ENCODE results near the gene WDFY4. TPM values are rescaled to one million over a fixed set of nuclear protein-coding genes. Genes with fewer than 3 reads are reported as not detected.

The WDFY4 gene
- total and polyA plus RNA-seq, 2 of the 4 experiments (the other 2 are of a cell fraction), result not detected

DNA sequence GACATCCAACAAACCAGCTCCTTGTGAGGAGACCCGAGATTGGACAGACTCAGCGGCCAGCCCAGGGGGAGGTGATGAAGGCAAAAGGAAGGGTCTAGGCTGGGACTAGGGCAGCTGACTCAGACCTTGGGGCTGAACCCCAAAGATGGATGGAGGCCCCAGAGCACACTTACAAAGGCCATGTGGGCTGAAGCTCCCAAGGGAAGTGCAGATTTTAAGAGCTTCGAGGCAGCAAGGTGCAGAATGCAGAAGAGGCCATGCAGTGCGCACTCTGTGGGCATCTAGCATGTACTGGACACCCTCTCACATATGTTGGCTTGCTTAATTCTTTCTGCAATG lies 11.8 kb downstream of the WDFY4 start (continued):
- TF ChIP-seq, protein P1, sequence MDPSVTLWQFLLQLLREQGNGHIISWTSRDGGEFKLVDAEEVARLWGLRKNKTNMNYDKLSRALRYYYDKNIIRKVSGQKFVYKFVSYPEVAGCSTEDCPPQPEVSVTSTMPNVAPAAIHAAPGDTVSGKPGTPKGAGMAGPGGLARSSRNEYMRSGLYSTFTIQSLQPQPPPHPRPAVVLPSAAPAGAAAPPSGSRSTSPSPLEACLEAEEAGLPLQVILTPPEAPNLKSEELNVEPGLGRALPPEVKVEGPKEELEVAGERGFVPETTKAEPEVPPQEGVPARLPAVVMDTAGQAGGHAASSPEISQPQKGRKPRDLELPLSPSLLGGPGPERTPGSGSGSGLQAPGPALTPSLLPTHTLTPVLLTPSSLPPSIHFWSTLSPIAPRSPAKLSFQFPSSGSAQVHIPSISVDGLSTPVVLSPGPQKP (IDR thresholded peaks at IDR 0.05; ENCODE audit: borderline replicate concordance, low read depth, low read length), result no peak

DNA sequence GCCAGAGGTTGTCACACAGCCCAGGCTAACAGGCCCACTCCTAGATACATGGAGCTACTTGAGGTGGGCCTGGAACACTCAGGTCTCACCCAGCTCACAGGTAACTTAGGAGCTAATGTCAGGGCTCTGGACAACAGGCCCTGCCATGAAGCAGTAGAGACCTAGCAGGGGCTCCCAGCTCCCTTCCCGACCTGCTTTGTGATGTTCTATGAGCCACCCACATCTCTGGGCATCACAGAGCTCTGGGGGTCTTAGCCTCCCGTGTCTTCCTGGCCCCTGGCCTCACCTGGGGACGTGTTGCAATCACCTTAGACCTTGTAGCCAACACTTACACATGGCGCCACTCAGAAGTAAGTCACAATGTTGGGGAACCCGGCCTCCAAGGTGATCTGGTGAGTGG lies 12.4 kb downstream of the WDFY4 start:
- CTCF ChIA-PET, result no interaction called here
- no peak overlapping the region for H3K23ac ChIP-seq (ENCODE audit: low read depth, low read length)
- TF ChIP-seq MAFK (IDR thresholded peaks at IDR 0.05; ENCODE audit: low read depth, low read length) (no peak), BHLHE40 (IDR thresholded peaks at IDR 0.05; ENCODE audit: low read depth, low read length) (no peak), MXI1 (IDR thresholded peaks at IDR 0.05; ENCODE audit: borderline replicate concordance, low read depth, low read length) (no peak), SMC3 (IDR thresholded peaks at IDR 0.05; ENCODE audit: low read depth, low read length) (no peak), CEBPB (IDR thresholded peaks at IDR 0.05; ENCODE audit: low read depth, low read length) (no peak), POLR2A (IDR thresholded peaks at IDR 0.05; ENCODE audit: low read depth, low read length) (no peak), RFX5 (IDR thresholded peaks at IDR 0.05; ENCODE audit: low read depth, low read length) (no peak), NFE2L2 (IDR thresholded peaks at IDR 0.05; ENCODE audit: low read depth, low read length) (no peak), RAD21 (IDR thresholded peaks at IDR 0.05; ENCODE audit: low read length) (no peak), MAZ (IDR thresholded peaks at IDR 0.05; ENCODE audit: borderline replicate concordance, low read depth, low read length) (no peak)
- TF ChIP-seq, protein P2, sequence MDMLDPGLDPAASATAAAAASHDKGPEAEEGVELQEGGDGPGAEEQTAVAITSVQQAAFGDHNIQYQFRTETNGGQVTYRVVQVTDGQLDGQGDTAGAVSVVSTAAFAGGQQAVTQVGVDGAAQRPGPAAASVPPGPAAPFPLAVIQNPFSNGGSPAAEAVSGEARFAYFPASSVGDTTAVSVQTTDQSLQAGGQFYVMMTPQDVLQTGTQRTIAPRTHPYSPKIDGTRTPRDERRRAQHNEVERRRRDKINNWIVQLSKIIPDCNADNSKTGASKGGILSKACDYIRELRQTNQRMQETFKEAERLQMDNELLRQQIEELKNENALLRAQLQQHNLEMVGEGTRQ (IDR thresholded peaks at IDR 0.05; ENCODE audit: low read depth, low read length), result no peak
- TF ChIP-seq, protein P1 (IDR thresholded peaks at IDR 0.05; ENCODE audit: borderline replicate concordance, low read depth, low read length), result no peak
- TF ChIP-seq, protein P3, sequence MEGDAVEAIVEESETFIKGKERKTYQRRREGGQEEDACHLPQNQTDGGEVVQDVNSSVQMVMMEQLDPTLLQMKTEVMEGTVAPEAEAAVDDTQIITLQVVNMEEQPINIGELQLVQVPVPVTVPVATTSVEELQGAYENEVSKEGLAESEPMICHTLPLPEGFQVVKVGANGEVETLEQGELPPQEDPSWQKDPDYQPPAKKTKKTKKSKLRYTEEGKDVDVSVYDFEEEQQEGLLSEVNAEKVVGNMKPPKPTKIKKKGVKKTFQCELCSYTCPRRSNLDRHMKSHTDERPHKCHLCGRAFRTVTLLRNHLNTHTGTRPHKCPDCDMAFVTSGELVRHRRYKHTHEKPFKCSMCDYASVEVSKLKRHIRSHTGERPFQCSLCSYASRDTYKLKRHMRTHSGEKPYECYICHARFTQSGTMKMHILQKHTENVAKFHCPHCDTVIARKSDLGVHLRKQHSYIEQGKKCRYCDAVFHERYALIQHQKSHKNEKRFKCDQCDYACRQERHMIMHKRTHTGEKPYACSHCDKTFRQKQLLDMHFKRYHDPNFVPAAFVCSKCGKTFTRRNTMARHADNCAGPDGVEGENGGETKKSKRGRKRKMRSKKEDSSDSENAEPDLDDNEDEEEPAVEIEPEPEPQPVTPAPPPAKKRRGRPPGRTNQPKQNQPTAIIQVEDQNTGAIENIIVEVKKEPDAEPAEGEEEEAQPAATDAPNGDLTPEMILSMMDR (conservative IDR thresholded peaks at IDR 0.05; ENCODE audit: low read depth, low read length), result no peak

More for the DNA sequence above, 12.4 kb downstream of the WDFY4 start:
- intact Hi-C loops (cut with micrococcal nuclease) (no loop called here), in situ Hi-C loops (cut with MboI; ENCODE audit: low sequenced_read_pairs) (no loop called here), dilution Hi-C loops (cut with HindIII; ENCODE audit: low sequenced_read_pairs, unreplicated experiment) (no loop called here)
- no peaks in the 10 kb centered on the region for H3K36me3 ChIP-seq (ENCODE audit: control insufficient read depth, insufficient read depth, low read length)
- H3K18ac ChIP-seq (ENCODE audit: low read depth, low read length), result no peak overlapping the region
- H2AFZ ChIP-seq (replicated peaks; ENCODE audit: low read length, poor library complexity), result no peak overlapping the region
- ATAC-seq (ENCODE audit: low read depth) (no peak), DNase-seq (no peak)
- H3K27ac ChIP-seq (ENCODE audit: insufficient read depth, low read length), result no peak overlapping the region
- no peak overlapping the region for H4K91ac ChIP-seq (ENCODE audit: insufficient read depth, low read depth, low read length)
- no peaks in the 10 kb centered on the region for H3K9me1 ChIP-seq (ENCODE audit: insufficient read depth, low read length)
- H3K4me1 ChIP-seq (ENCODE audit: control insufficient read depth, insufficient read depth, low read length), result no peaks in the 10 kb centered on the region
- H2BK120ac ChIP-seq (ENCODE audit: low read depth, low read length), result no peak overlapping the region
- no peak overlapping the region for H3K9ac ChIP-seq (ENCODE audit: low read depth, low read length)
- H3K4ac ChIP-seq (ENCODE audit: low read depth, low read length), result no peak overlapping the region
- WGBS, 2 experiments (ENCODE audit: extremely low coverage in 2 of 2, insufficient read length in 1 of 2), result 80% methylated on average over 1 of the region's 5 CpGs; no CpG with 5 or more reads in 1 of the 2 experiments
- H3K56ac ChIP-seq (ENCODE audit: extremely low read depth, insufficient read depth, low read length), result no peak overlapping the region
- no peaks in the 10 kb centered on the region for H3K9me3 ChIP-seq (ENCODE audit: control insufficient read depth, insufficient read depth, low read length)
- H2AK5ac ChIP-seq (ENCODE audit: low read depth, low read length), result no peak overlapping the region
- H4K8ac ChIP-seq (ENCODE audit: low read depth in 2 of 2, low read length in 2 of 2), result no peak overlapping the region
- no peak overlapping the region for H3K4me2 ChIP-seq (ENCODE audit: low read depth, low read length)
- no peak overlapping the region for H4K5ac ChIP-seq (ENCODE audit: low read depth, low read length)
- no peak overlapping the region for H2AK9ac ChIP-seq (replicated peaks; ENCODE audit: low read depth, low read length, poor library complexity)
- no peak overlapping the region for H3K4me3 ChIP-seq (ENCODE audit: insufficient read depth, low read depth, low read length)
- H3K14ac ChIP-seq (replicated peaks; ENCODE audit: low read depth, low read length), result no peak overlapping the region
- no peak overlapping the region for H2BK20ac ChIP-seq (ENCODE audit: low read depth, low read length)
- H2BK5ac ChIP-seq (ENCODE audit: low read depth, low read length, poor library complexity, severe bottlenecking), result no peak overlapping the region
- no peaks in the 10 kb centered on the region for H3K79me1 ChIP-seq (ENCODE audit: low read depth in 1 of 2, low read length in 2 of 2)
- POLR2A ChIA-PET (ENCODE audit: unreplicated experiment), result no interaction called here
- BruUV-seq (replicated peaks), result no TSS peak
- H2BK15ac ChIP-seq (ENCODE audit: low read depth, low read length), result no peak overlapping the region
- no peaks in the 10 kb centered on the region for H4K20me1 ChIP-seq (ENCODE audit: insufficient read depth, low read length)
- H3K27me3 ChIP-seq (ENCODE audit: control insufficient read depth, insufficient read depth, low read length), result peaks cover 38% of the 10 kb centered on the region

Data from IMR-90 (cell line).